Measurements from ENCODE around the gene KIAA2012.

DNA sequence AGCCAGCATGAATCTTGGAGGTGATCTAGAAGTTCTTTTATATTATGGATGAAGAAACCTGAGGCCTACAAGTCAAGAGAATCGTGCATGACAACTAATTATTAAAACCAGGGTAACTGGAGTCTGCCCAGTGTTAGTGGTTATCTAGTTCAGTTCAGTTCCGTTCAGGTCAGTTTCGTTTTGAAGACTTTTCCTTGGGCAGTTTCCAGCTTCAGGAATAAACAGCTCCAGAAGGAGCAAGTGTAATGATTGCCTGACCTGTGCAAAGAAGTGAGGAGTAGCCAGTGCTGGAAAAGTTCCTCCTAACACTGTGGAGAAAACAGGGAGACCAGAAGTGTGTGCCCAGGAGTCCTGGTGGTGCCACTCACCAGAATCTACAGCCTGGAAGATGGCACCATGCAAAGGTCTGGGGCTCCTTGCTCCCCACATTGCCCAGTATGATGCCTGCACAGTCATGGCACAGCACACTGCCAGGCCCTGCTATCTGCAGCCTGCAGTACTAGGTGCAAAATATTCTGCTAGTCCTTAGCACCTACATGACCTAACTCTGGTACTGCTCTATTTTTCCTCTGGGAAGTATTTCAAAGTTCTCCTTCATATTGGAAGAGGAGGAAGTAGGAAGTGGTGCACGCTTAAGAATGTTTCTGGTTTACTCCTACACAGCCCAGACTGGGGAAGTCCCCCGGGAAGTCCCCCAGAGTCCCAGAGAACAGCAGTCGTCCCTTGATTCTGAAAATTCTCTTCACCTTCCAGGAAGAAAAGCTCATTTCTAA, 99.6 kb downstream of the KIAA2012 start:
- TF ChIP-seq, protein P1, sequence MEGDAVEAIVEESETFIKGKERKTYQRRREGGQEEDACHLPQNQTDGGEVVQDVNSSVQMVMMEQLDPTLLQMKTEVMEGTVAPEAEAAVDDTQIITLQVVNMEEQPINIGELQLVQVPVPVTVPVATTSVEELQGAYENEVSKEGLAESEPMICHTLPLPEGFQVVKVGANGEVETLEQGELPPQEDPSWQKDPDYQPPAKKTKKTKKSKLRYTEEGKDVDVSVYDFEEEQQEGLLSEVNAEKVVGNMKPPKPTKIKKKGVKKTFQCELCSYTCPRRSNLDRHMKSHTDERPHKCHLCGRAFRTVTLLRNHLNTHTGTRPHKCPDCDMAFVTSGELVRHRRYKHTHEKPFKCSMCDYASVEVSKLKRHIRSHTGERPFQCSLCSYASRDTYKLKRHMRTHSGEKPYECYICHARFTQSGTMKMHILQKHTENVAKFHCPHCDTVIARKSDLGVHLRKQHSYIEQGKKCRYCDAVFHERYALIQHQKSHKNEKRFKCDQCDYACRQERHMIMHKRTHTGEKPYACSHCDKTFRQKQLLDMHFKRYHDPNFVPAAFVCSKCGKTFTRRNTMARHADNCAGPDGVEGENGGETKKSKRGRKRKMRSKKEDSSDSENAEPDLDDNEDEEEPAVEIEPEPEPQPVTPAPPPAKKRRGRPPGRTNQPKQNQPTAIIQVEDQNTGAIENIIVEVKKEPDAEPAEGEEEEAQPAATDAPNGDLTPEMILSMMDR (IDR thresholded peaks at IDR 0.05; ENCODE audit: low read length) = no peak
- TF ChIP-seq EZH2 (optimal IDR thresholded peaks at IDR 0.05; ENCODE audit: low read depth, low read length) = no peak
